Left forelimb (tissue), 1 donor: ENCODE data around the gene BAIAP3.
A peak's percentile ranks its signal among the peaks of the same experiment; 100 is the strongest.
"Not testable (repeated sequence)": the region's sequence is repeated elsewhere in the genome, so short reads cannot be mapped to it uniquely, and the experiment has no call there.

Experiments
- DNase-seq: peaks from one replicate; pipeline ENCODE4 v3.0.0-alpha.2; 2018; ENCODE audit warnings: low spot score

The BAIAP3 gene

GRCh38 chr16:1333149-1333812 is at the start of gene BAIAP3:
Gene BAIAP3 (plus strand): TSS chr16:1333645. CDS start chr16:1338550, 4,905 bp downstream.
- no peak for DNase-seq

GRCh38 chr16:1283996-1284616 is 49.3 kb upstream of the BAIAP3 start:
- DNase-seq = peak; percentile 56

- no peak for DNase-seq
These were observed 47.6 kb upstream of the BAIAP3 start for GRCh38 chr16:1285669-1286512.

GRCh38 chr16:1286513-1287094 is 46.8 kb upstream of the BAIAP3 start:
- DNase-seq = no peak

GRCh38 chr16:1287982-1288670 is 45.3 kb upstream of the BAIAP3 start:
- peak; percentile 55 for DNase-seq

GRCh38 chr16:1288813-1289476 is 44.5 kb upstream of the BAIAP3 start:
- no peak for DNase-seq

- DNase-seq = no peak
These were observed 44.0 kb upstream of the BAIAP3 start for GRCh38 chr16:1289477-1289866.

- peak; percentile 61 for DNase-seq
These were observed 43.4 kb upstream of the BAIAP3 start for GRCh38 chr16:1290063-1290501.

GRCh38 chr16:1290860-1291575 is 42.4 kb upstream of the BAIAP3 start:
- DNase-seq = no peak

GRCh38 chr16:1291576-1291974 is 41.9 kb upstream of the BAIAP3 start:
- no peak for DNase-seq

GRCh38 chr16:1292208-1292607 is 41.2 kb upstream of the BAIAP3 start:
- DNase-seq = not testable (repeated sequence)

GRCh38 chr16:1292808-1293207 is 40.6 kb upstream of the BAIAP3 start:
- DNase-seq = not testable (repeated sequence)

- DNase-seq = no peak
These were observed 39.4 kb upstream of the BAIAP3 start for GRCh38 chr16:1293921-1294656.

- DNase-seq = no peak
These were observed 38.0 kb upstream of the BAIAP3 start for GRCh38 chr16:1295465-1295864.

- not testable (repeated sequence) for DNase-seq
These were observed 36.8 kb upstream of the BAIAP3 start for GRCh38 chr16:1296688-1297017.

- DNase-seq = no peak
These were observed 36.3 kb upstream of the BAIAP3 start for GRCh38 chr16:1297018-1297696.

GRCh38 chr16:1298406-1298805 is 35.0 kb upstream of the BAIAP3 start:
- no peak for DNase-seq

GRCh38 chr16:1299012-1299867 is 34.2 kb upstream of the BAIAP3 start:
- no peak for DNase-seq

GRCh38 chr16:1299868-1300203 is 33.6 kb upstream of the BAIAP3 start:
- no peak for DNase-seq
